CD4-positive, alpha-beta T cell (primary cell): ENCODE data around the gene F8. TPM values are rescaled to one million over a fixed set of nuclear protein-coding genes. Genes with fewer than 3 reads are reported as not detected.
A peak's percentile ranks its signal among the peaks of the same experiment; 100 is the strongest.
"Not testable (repeated sequence)": the region's sequence is repeated elsewhere in the genome, so short reads cannot be mapped to it uniquely, and the experiment has no call there.

Experiments
- ATAC-seq: fragments of 200-7000 bp; cut with Tn5 transposase; one replicate; pipeline ENCODE4 v1.10.0; 2022; ENCODE audit warnings: mild to moderate bottlenecking; ENCODE audit not compliant: poor library complexity
- CTCF ChIA-PET: fragments of 350-600 bp; sonication (Branson Sonifier 250); formaldehyde crosslinking; loops from one replicate; lab custom pipeline; 2021; ENCODE audit warnings: antibody characterized with exemption, inconsistent platforms; lab: Charles Lee
- POLR2A ChIA-PET: fragments of 350-600 bp; sonication (Branson Sonifier 250); formaldehyde crosslinking; loops from one replicate; lab custom pipeline; 2021; ENCODE audit warnings: antibody characterized with exemption, inconsistent platforms; lab: Charles Lee
- DNase-seq, 14 experiments: peaks; one replicate each; pipeline ENCODE4 v3.0.0-alpha.2; 2013 to 2020; ENCODE audit warnings: mixed read lengths in 2 of 14
- H3K27ac ChIP-seq, 2 donors: one replicate each; pipeline versions ENCODE4 v1.5.1 to v1.7.0; 2013; ENCODE audit warnings: low read length in 2 of 2, low read depth in 1 of 2, mild to moderate bottlenecking in 1 of 2
- H3K27me3 ChIP-seq, 2 experiments: 1 replicate in 1 of 2; 2 replicates in 1 of 2; pipeline versions ENCODE4 v1.6.1 to v1.7.0; 2013; ENCODE audit warnings: low read length in 2 of 2, control low read depth in 1 of 2, mild to moderate bottlenecking in 1 of 2, moderate library complexity in 1 of 2; ENCODE audit not compliant: insufficient read depth in 2 of 2, control insufficient read depth in 1 of 2
- H3K36me3 ChIP-seq: one replicate; pipeline ENCODE4 v1.6.1; 2013; ENCODE audit warnings: low read length, control low read depth; ENCODE audit not compliant: insufficient read depth
- H3K4me1 ChIP-seq: one replicate; pipeline ENCODE4 v1.6.1; 2013; ENCODE audit warnings: low read length, control low read depth; ENCODE audit not compliant: insufficient read depth
- H3K4me3 ChIP-seq: one replicate; pipeline ENCODE4 v1.5.1; 2013; ENCODE audit warnings: mild to moderate bottlenecking, low read length, moderate library complexity
- H3K9me3 ChIP-seq, 2 experiments: 1 replicate in 1 of 2; 2 replicates in 1 of 2; pipeline versions ENCODE4 v1.6.1 to v1.7.0; 2013; ENCODE audit warnings: low read length in 2 of 2, mild to moderate bottlenecking in 2 of 2, control low read depth in 1 of 2, moderate library complexity in 1 of 2; ENCODE audit not compliant: control insufficient read depth in 1 of 2, insufficient read depth in 1 of 2
- H3K27ac Mint-ChIP-seq: one replicate; pipeline ENCODE4 v1.8.0; 2020; ENCODE audit warnings: mixed read lengths
- H3K27me3 Mint-ChIP-seq: one replicate; pipeline ENCODE4 v1.8.0; 2021; ENCODE audit warnings: mixed read lengths
- H3K36me3 Mint-ChIP-seq: one replicate; pipeline ENCODE4 v1.8.0; 2021; ENCODE audit warnings: low read depth, mixed read lengths
- H3K4me1 Mint-ChIP-seq: one replicate; pipeline ENCODE4 v1.8.0; 2021; ENCODE audit warnings: low read depth, mixed read lengths
- H3K4me3 Mint-ChIP-seq: one replicate; pipeline ENCODE4 v1.8.0; 2020; ENCODE audit warnings: mild to moderate bottlenecking, mixed read lengths
- H3K9me3 Mint-ChIP-seq: one replicate; pipeline ENCODE4 v1.8.0; 2020; ENCODE audit warnings: mixed read lengths
- CTCF ChIP-seq: fragments of 200-600 bp; IDR thresholded peaks from one replicate; pipeline ENCODE4 v1.8.0; 2022; ENCODE audit warnings: antibody characterized with exemption, mild to moderate bottlenecking
- intact Hi-C, 2 experiments: fragments of 100-400 bp; cut with DNase I in 1 of 2; cut with micrococcal nuclease in 1 of 2; formaldehyde crosslinking; loops; one replicate each; pipeline versions ENCODE4 v1.15.1 to v1.9.0; 2023 to 2025; cut with DNase I, micrococcal nuclease
- total RNA-seq, 174 experiments: library from RNA in 2 of 174; stranded (reverse) in 2 of 174; gene quantifications; one replicate each; pipeline ENCODE4 v1.2.3 and lab custom pipeline; 2021 to 2026

Gene F8
- total RNA-seq, 2 experiments from 2014 or later: 0.66 to 0.67 TPM

DNA sequence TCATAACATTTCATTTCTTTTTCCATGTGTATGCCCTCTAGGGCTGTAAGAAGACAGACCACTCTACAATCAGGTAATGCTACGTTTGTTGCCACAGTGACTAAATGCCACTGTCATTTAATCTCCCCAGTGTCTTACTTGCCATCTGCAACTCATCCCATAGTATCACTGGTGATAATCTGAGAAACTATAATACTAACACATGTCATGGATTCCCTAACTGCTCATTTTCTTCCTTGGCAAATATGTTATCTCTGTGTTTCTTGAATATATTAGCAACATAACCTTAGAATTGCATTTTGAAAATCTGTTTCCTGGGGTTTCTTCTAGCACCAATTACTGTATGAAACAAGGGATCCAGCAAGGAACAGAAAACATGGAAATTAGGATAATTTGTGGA, 130.2 kb downstream of the F8 start:
- H3K4me3 ChIP-seq: no peak overlapping the region
- H3K27ac Mint-ChIP-seq: no peak overlapping the region
- peaks cover 2% of the 10 kb centered on the region for H3K4me1 ChIP-seq
- intact Hi-C loops: no loop called here
- no peak overlapping the region for H3K4me3 Mint-ChIP-seq
- no peak overlapping the region for H3K27ac ChIP-seq
- no peaks in the 10 kb centered on the region for H3K9me3 Mint-ChIP-seq
- H3K4me1 Mint-ChIP-seq: peaks cover 13% of the 10 kb centered on the region
- no peaks in the 10 kb centered on the region for H3K27me3 ChIP-seq
- H3K9me3 ChIP-seq: no peaks in the 10 kb centered on the region
- TF ChIP-seq CTCF: no peak
- POLR2A ChIA-PET: no interaction called here
- H3K36me3 ChIP-seq: no peaks in the 10 kb centered on the region
- DNase-seq (no peak), ATAC-seq (no peak)
- no peaks in the 10 kb centered on the region for H3K27me3 Mint-ChIP-seq
- CTCF ChIA-PET: no interaction called here
- no peaks in the 10 kb centered on the region for H3K36me3 Mint-ChIP-seq

- Histone ChIP-seq H3K27me3 (no peaks in the 10 kb centered on the region), H3K27ac (no peak overlapping the region), H3K9me3 (no peaks in the 10 kb centered on the region), H3K36me3 (no peaks in the 10 kb centered on the region), H3K4me1 (peaks cover 2% of the 10 kb centered on the region), H3K4me3 (no peak overlapping the region)
- Mint-ChIP-seq H3K4me1 (peaks cover 13% of the 10 kb centered on the region), H3K27me3 (no peaks in the 10 kb centered on the region), H3K36me3 (no peaks in the 10 kb centered on the region), H3K4me3 (no peak overlapping the region), H3K27ac (no peak overlapping the region), H3K9me3 (no peaks in the 10 kb centered on the region)
- POLR2A ChIA-PET: no interaction called here
- no peak for TF ChIP-seq CTCF
- intact Hi-C loops: no loop called here
- no peak for DNase-seq
- ATAC-seq: no peak
- CTCF ChIA-PET: no interaction called here
Observed at GRCh38 chrX:154890990-154891639, 131.4 kb downstream of the F8 start.

DNA sequence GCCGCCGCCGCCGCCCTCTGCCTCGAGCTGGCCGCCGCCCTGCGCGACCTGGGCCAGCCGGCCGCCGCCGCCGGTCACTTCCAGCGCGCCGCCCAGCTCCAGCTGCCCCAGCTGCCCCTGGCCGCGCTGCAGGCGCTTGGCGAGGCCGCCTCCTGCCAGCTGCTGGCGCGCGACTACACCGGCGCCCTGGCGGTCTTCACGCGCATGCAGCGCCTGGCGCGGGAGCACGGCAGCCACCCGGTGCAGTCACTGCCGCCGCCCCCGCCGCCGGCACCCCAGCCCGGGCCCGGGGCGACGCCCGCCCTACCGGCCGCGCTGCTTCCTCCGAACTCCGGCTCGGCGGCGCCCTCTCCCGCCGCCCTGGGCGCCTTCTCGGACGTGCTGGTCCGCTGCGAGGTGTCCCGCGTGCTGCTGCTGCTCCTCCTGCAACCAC, 135.7 kb downstream of the F8 start:
- H3K4me1 ChIP-seq, H3K27ac ChIP-seq, H3K9me3 ChIP-seq, H3K4me3 Mint-ChIP-seq, H3K27ac Mint-ChIP-seq, DNase-seq, POLR2A ChIA-PET, H3K27me3 ChIP-seq, intact Hi-C loops, H3K9me3 Mint-ChIP-seq, CTCF ChIA-PET, H3K36me3 Mint-ChIP-seq, H3K36me3 ChIP-seq, H3K27me3 Mint-ChIP-seq, H3K4me3 ChIP-seq: not testable (repeated sequence)
- peak; percentile 68 for ATAC-seq
- peaks cover 13% of the 10 kb centered on the region for H3K4me1 Mint-ChIP-seq

DNA sequence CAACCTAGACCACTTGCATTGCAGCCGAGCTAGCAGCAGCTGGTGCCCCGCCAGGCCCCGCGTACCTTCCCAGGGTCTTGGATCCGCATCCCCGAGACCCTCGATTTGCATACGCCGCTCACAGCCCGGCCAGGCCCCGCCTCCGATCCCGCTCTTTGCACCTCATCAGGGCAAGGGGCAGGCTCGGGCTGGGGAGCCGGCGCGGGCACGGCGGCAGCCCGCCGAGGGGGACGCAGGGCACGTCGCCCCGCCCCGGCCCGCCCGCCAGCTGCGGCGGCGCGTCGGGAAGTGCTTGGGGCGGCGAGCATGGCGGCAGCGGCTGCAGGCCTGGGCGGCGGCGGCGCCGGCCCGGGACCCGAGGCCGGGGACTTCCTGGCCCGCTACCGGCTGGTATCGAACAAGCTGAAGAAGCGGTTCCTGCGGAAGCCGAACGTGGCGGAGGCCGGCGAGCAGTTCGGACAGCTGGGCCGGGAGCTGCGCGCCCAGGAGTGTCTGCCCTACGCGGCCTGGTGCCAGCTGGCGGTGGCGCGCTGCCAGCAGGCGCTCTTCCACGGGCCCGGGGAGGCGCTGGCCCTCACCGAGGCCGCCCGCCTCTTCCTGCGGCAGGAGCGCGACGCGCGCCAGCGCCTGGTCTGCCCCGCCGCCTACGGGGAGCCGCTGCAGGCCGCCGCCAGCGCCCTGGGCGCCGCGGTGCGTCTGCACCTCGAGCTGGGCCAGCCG, 136.3 kb downstream of the F8 start, which contains the start of gene F8A1:
Gene F8A1, plus strand, starts transcription at position 287 of the 720 bp plus-strand sequence. Its CDS starts 20 bp downstream, at position 307.
- peaks cover 13% of the 10 kb centered on the region for H3K4me1 Mint-ChIP-seq
- peak within 1 kb of the TSS; percentile 37 for H3K4me3 ChIP-seq
- H3K27me3 Mint-ChIP-seq, H3K36me3 ChIP-seq, H3K27me3 ChIP-seq, H3K27ac ChIP-seq, H3K4me3 Mint-ChIP-seq, CTCF ChIA-PET, H3K9me3 ChIP-seq, POLR2A ChIA-PET, intact Hi-C loops, H3K4me1 ChIP-seq, H3K27ac Mint-ChIP-seq, H3K9me3 Mint-ChIP-seq, H3K36me3 Mint-ChIP-seq: not testable (repeated sequence)
- peak; percentile 70 for ATAC-seq
- peak in 9 of 14 experiments; percentile 4 to 51 (median 29) for DNase-seq

DNA sequence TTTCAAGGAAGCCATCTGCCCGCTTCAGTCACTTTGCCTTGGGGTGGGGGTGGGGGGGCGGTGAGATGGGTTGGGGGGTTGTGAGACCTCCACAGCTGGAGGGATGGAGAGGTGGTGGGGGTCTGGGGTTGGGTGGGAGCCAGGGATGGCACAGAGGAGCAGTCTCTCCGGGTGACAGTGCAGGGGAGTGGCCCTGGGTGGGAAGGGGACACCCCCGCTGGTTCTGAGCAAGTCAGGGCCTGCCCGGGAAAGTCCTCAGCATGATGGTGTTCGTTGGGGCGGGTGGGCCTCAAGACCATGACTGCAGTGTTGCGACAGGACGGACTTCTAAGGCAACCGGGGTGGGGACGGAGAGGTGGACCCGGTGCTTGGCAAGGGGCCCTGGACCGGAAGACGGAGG, 137.0 kb downstream of the F8 start:
- H3K27ac ChIP-seq, intact Hi-C loops, DNase-seq, ATAC-seq, POLR2A ChIA-PET, H3K4me3 Mint-ChIP-seq, H3K4me1 ChIP-seq, H3K9me3 Mint-ChIP-seq, H3K27me3 ChIP-seq, CTCF ChIA-PET, H3K9me3 ChIP-seq, H3K27ac Mint-ChIP-seq, H3K36me3 ChIP-seq, H3K4me1 Mint-ChIP-seq, H3K27me3 Mint-ChIP-seq, H3K36me3 Mint-ChIP-seq: not testable (repeated sequence)
- peak overlapping the region; percentile 37 for H3K4me3 ChIP-seq

DNA sequence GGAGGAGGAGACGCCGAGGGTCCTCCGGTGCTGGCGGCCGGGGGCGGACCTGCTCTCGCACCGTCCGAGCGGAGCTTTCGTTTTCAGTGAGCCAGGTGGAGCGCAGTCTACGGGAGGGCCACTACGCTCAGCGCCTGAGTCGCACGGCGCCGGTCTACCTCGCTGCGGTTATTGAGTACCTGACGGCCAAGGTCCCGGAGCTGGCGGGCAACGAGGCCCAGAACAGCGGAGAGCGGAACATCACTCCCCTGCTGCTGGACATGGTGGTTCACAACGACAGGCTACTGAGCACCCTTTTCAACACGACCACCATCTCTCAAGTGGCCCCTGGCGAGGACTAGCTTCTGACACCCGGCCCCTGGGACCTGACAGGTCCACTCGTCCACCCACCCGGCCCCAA, 137.5 kb downstream of the F8 start:
- H3K4me3 ChIP-seq, H3K4me3 Mint-ChIP-seq, intact Hi-C loops, H3K4me1 ChIP-seq, H3K9me3 ChIP-seq, H3K27ac Mint-ChIP-seq, H3K36me3 ChIP-seq, DNase-seq, H3K4me1 Mint-ChIP-seq, CTCF ChIA-PET, ATAC-seq, H3K27me3 Mint-ChIP-seq, H3K36me3 Mint-ChIP-seq, POLR2A ChIA-PET, H3K9me3 Mint-ChIP-seq, H3K27me3 ChIP-seq, H3K27ac ChIP-seq: not testable (repeated sequence)
